Osteocyte (in vitro differentiated cells): Measurements from ENCODE around the gene OR10W1. TPM values are rescaled to one million over a fixed set of nuclear protein-coding genes. Genes with fewer than 3 reads are reported as not detected.

Source experiments
- DNase-seq: peaks from one replicate; pipeline ENCODE4 v3.0.0; 2021; ENCODE audit warnings: mixed read lengths; ENCODE audit not compliant: unreplicated experiment; ENCODE audit errors: extremely low spot score
- H3K27ac Mint-ChIP-seq: one replicate; pipeline ENCODE4 v1.8.0; 2021; ENCODE audit warnings: mild to moderate bottlenecking, mixed read lengths; ENCODE audit not compliant: unreplicated experiment
- H3K27me3 Mint-ChIP-seq: one replicate; pipeline ENCODE4 v1.8.0; 2021; ENCODE audit warnings: mixed read lengths; ENCODE audit not compliant: unreplicated experiment
- H3K36me3 Mint-ChIP-seq: one replicate; pipeline ENCODE4 v1.8.0; 2021; ENCODE audit warnings: mixed read lengths; ENCODE audit not compliant: unreplicated experiment
- H3K4me1 Mint-ChIP-seq: one replicate; pipeline ENCODE4 v1.8.0; 2021; ENCODE audit warnings: mixed read lengths; ENCODE audit not compliant: unreplicated experiment
- H3K4me3 Mint-ChIP-seq: one replicate; pipeline ENCODE4 v1.8.0; 2021; ENCODE audit warnings: mild to moderate bottlenecking, moderate library complexity, mixed read lengths; ENCODE audit not compliant: unreplicated experiment
- H3K9me3 Mint-ChIP-seq: one replicate; pipeline ENCODE4 v1.8.0; 2021; ENCODE audit warnings: mixed read lengths; ENCODE audit not compliant: unreplicated experiment
- CTCF ChIP-seq: fragments of 200-600 bp; sonication (generic); IDR thresholded peaks from 2 replicates; pipeline ENCODE4 v1.5.0; 2021; ENCODE audit warnings: antibody characterized with exemption, mild to moderate bottlenecking, moderate library complexity
- total RNA-seq: library from RNA; stranded (reverse); gene quantifications from 2 replicates; pipeline ENCODE4 v1.2.1, GENCODE V29; 2021

The OR10W1 gene
- total RNA-seq, 1 donor from 2014 or later: not detected

- TF ChIP-seq CTCF: no peak
- DNase-seq: no peak
- Mint-ChIP-seq H3K36me3 (no peaks in the 10 kb centered on the region), H3K27me3 (no peaks in the 10 kb centered on the region), H3K9me3 (peaks cover 16% of the 10 kb centered on the region), H3K27ac (no peak overlapping the region), H3K4me3 (no peak overlapping the region), H3K4me1 (no peaks in the 10 kb centered on the region)
Measured at GRCh38 chr11:58254936-58255335, 13.1 kb downstream of the OR10W1 start.

- no peak overlapping the region for H3K4me3 Mint-ChIP-seq
- H3K9me3 Mint-ChIP-seq: peaks cover 5% of the 10 kb centered on the region
- TF ChIP-seq CTCF: no peak
- no peak overlapping the region for H3K27ac Mint-ChIP-seq
- H3K27me3 Mint-ChIP-seq: no peaks in the 10 kb centered on the region
- no peaks in the 10 kb centered on the region for H3K36me3 Mint-ChIP-seq
- H3K4me1 Mint-ChIP-seq: no peaks in the 10 kb centered on the region
- no peak for DNase-seq
Measured at GRCh38 chr11:58243954-58244353, 24.1 kb downstream of the OR10W1 start.

- no peaks in the 10 kb centered on the region for H3K36me3 Mint-ChIP-seq
- DNase-seq: no peak
- no peak overlapping the region for H3K4me3 Mint-ChIP-seq
- no peak for TF ChIP-seq CTCF
- no peaks in the 10 kb centered on the region for H3K9me3 Mint-ChIP-seq
- H3K27ac Mint-ChIP-seq: no peak overlapping the region
- no peaks in the 10 kb centered on the region for H3K4me1 Mint-ChIP-seq
- peaks cover 6% of the 10 kb centered on the region for H3K27me3 Mint-ChIP-seq
Measured at GRCh38 chr11:58227956-58228615, 40.0 kb downstream of the OR10W1 start.

- no peak for TF ChIP-seq CTCF
- H3K4me1 Mint-ChIP-seq: no peaks in the 10 kb centered on the region
- no peak overlapping the region for H3K4me3 Mint-ChIP-seq
- no peaks in the 10 kb centered on the region for H3K36me3 Mint-ChIP-seq
- DNase-seq: no peak
- peaks cover 4% of the 10 kb centered on the region for H3K27me3 Mint-ChIP-seq
- no peak overlapping the region for H3K27ac Mint-ChIP-seq
- H3K9me3 Mint-ChIP-seq: no peaks in the 10 kb centered on the region
Measured at GRCh38 chr11:58222721-58223120, 45.3 kb downstream of the OR10W1 start.

Other genes starting within 250 kb of the OR10W1 start
- gene OR9Q1, start 244.4 kb downstream of the OR10W1 start, total RNA-seq: not detected in 2 replicates
- not detected in 2 replicates for gene OR6Q1, start 237.3 kb downstream of the OR10W1 start, total RNA-seq
- not detected in 2 replicates for gene OR9I1, start 142.7 kb downstream of the OR10W1 start, total RNA-seq
- gene OR9Q2, start 79.2 kb downstream of the OR10W1 start, total RNA-seq: not detected in 2 replicates
- not detected in 2 replicates for gene OR1S2, start 64.1 kb downstream of the OR10W1 start, total RNA-seq
- gene OR1S1, start 55.5 kb downstream of the OR10W1 start, total RNA-seq: not detected in 2 replicates
- gene OR10Q1, start 39.3 kb downstream of the OR10W1 start, total RNA-seq: not detected in 2 replicates
- gene OR5B17, start 90.8 kb upstream of the OR10W1 start, total RNA-seq: not detected in 2 replicates
- not detected in 2 replicates for gene OR5B3, start 138.6 kb upstream of the OR10W1 start, total RNA-seq
- not detected in 2 replicates for gene OR5B2, start 159.9 kb upstream of the OR10W1 start, total RNA-seq
- gene OR5B12, start 174.0 kb upstream of the OR10W1 start, total RNA-seq: not detected in 2 replicates
- not detected in 2 replicates for gene OR5B21, start 239.8 kb upstream of the OR10W1 start, total RNA-seq